ENCODE measurements around the gene KIF6.

- TF ChIP-seq, protein P1, sequence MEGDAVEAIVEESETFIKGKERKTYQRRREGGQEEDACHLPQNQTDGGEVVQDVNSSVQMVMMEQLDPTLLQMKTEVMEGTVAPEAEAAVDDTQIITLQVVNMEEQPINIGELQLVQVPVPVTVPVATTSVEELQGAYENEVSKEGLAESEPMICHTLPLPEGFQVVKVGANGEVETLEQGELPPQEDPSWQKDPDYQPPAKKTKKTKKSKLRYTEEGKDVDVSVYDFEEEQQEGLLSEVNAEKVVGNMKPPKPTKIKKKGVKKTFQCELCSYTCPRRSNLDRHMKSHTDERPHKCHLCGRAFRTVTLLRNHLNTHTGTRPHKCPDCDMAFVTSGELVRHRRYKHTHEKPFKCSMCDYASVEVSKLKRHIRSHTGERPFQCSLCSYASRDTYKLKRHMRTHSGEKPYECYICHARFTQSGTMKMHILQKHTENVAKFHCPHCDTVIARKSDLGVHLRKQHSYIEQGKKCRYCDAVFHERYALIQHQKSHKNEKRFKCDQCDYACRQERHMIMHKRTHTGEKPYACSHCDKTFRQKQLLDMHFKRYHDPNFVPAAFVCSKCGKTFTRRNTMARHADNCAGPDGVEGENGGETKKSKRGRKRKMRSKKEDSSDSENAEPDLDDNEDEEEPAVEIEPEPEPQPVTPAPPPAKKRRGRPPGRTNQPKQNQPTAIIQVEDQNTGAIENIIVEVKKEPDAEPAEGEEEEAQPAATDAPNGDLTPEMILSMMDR (IDR thresholded peaks at IDR 0.05): no peak
- TF ChIP-seq POLR2A (IDR thresholded peaks at IDR 0.05): no peak
These were observed 130.9 kb downstream of the KIF6 start for GRCh38 chr6:39594285-39594684.
